ENCODE data around the gene RPGRIP1L.

GRCh38 chr16:53629151-53629550 lies 74.5 kb downstream of the RPGRIP1L start:
- TF ChIP-seq POLR2AphosphoS5 (IDR thresholded peaks at IDR 0.05) = no peak
- no peak for TF ChIP-seq CTCF (IDR thresholded peaks at IDR 0.05)
- no peak for TF ChIP-seq POLR2A (IDR thresholded peaks at IDR 0.05)
